C4-2B (cell line): Measurements from ENCODE around the gene TSPAN14.

Experiments used
- H3K27ac ChIP-seq: fragments of 450-650 bp; 2 replicates; pipeline ENCODE4 v1.5.1; 2017
- ZFX ChIP-seq: fragments of 450-650 bp; IDR thresholded peaks from 2 replicates; pipeline ENCODE4 v1.6.1; 2017
- TF ChIP-seq, protein P1 (sequence below): fragments of 450-650 bp; conservative IDR thresholded peaks from 2 replicates; pipeline ENCODE4 v1.5.1; 2017; ENCODE audit warnings: mild to moderate bottlenecking

The TSPAN14 gene

DNA sequence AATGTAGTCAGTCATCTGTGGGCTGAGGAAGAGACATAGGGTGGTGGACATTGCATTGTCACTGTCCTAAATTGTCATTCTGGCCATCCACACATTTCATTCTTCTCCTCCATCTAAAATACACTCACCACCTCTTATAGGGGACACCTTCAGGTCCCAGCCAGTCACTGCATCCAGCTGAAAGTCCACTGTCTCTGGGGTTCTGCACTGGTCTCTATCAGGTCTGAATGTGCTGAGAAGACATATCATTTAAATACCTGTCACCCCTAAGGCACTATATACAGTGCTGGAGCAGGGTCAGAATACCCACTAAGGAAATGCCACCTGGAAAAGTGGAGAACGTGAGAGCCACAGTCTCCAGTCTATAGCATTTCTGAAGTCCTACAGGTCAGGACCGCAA is 113.2 kb downstream of the TSPAN14 start:
- H3K27ac ChIP-seq = no peak overlapping the region
- TF ChIP-seq, protein P1, sequence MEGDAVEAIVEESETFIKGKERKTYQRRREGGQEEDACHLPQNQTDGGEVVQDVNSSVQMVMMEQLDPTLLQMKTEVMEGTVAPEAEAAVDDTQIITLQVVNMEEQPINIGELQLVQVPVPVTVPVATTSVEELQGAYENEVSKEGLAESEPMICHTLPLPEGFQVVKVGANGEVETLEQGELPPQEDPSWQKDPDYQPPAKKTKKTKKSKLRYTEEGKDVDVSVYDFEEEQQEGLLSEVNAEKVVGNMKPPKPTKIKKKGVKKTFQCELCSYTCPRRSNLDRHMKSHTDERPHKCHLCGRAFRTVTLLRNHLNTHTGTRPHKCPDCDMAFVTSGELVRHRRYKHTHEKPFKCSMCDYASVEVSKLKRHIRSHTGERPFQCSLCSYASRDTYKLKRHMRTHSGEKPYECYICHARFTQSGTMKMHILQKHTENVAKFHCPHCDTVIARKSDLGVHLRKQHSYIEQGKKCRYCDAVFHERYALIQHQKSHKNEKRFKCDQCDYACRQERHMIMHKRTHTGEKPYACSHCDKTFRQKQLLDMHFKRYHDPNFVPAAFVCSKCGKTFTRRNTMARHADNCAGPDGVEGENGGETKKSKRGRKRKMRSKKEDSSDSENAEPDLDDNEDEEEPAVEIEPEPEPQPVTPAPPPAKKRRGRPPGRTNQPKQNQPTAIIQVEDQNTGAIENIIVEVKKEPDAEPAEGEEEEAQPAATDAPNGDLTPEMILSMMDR = peak; percentile 11; the same call in 1 of the 2 replicates
- TF ChIP-seq ZFX = no peak

DNA sequence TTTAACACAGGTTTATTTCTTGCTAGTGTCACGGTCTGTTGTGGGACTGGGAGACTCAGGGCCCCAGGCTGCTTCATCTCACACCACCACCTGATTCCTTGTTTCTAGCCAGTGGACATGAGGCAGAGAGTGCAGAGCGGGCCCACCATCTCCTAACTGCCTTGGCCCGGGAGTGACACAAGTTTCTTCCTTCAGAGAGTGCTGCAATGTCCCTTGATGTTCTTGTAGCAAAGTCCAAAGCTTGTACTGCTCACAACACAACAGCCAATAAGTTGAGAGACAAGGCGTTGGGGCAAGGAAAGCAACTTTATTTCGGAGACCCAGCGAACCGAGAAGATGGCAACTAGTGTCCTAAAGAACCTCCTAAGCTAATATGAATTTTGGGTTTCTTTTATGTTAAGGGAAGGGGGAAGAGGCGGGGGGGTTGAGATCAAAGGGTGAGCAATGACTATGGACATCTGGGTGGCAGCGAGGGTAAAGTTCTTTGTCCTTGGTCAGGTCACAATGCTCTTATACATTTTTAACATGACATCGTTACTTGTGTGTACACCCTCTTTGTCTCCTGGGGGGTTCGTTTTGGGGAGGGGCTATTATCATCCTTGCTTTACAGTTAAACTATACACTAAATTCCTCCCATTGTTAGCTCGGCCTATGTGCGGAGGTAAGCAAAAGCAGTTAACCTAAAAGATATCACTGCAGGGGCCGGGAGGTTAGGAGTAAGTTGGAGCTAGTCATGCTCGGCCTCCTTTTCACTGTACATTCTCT is 115.2 kb downstream of the TSPAN14 start:
- no peak overlapping the region for H3K27ac ChIP-seq
- TF ChIP-seq, protein P1 = no peak
- no peak for TF ChIP-seq ZFX

DNA sequence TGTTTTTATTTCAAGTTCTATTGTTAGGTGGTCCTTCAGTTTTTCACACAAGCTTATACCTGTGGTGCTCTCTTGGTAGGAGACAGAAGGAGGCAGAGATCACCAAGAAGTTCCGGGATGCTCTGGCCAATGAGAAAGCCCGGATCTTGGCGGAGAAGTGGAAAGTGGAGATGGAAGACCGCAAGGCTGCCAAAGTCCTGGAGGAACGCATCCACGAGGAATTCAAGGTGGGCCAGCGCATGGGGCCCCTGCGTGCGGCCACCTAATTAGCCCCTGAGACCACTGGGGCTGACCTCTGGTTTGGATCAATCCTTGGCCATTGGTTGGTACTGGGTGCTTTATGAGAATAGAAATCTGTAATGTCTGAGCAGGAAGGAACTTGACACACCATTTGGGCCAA is 117.2 kb downstream of the TSPAN14 start:
- no peak overlapping the region for H3K27ac ChIP-seq
- TF ChIP-seq ZFX = no peak
- TF ChIP-seq, protein P1 = no peak

DNA sequence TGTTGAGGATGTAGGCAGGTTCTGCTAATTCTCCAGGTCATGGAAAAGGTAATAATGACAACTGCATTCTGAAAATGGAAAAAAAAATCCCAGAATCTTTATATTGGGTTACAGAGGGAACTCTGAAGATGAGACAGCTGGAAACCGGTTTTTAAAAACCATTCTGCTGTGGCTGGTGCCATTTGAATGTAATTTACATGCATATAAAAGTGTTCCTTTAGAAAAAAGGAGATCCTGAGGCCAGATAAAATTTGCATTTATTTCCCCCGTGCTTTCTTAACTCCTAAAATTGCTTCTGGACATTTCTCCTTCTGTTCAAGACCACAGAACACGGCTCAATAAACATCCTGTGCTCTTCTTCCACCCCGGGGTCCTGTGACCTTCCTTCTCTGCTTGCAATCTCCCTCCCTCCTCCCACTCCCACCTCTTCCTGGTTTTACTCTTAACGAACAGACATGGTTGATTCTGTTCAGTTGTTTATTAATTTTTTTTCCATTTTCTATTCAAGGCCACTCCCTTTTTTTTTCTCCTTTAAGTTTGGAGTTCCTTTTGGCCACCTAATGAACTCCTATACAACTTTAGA is 125.2 kb downstream of the TSPAN14 start:
- TF ChIP-seq ZFX = no peak
- TF ChIP-seq, protein P1 = no peak
- H3K27ac ChIP-seq = no peak overlapping the region

DNA sequence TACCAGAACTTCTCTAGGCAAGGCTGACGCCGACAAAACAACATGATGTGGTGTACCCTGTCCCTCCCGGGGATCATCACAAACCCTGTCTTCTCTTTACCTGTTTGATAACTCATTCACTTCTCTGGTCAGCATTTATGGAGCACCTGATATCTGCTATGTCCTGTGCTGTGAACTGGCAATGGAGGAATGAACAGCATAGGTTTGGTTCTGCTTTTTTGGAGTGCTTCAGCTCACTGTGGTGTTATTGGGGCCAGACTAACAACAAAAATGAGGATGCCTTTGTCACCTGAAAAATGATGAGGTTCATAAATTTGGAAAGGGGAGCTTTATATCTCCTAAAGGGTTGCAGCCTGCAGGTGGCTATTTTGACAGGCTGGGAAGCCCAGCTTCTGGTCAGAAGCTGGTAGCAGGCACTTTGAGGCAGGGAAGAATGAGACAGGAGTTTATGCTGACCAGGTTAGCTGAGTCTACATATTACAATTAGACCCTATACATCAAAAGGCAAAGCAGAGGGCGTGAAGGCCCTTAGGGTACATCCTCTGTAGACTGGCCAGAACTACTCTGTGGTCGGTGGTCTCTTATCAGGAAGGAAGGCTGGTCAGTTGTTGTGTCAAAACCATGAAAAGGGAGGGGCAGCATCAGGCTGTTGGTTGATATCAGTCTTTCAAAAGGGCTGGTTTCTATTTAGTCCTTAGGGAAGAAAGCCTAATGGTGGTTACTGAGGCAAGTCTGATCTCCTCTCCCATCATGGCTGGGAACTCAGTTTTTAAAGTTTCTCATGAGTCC is 125.9 kb downstream of the TSPAN14 start:
- no peak overlapping the region for H3K27ac ChIP-seq
- no peak for TF ChIP-seq ZFX
- TF ChIP-seq, protein P1 = no peak

DNA sequence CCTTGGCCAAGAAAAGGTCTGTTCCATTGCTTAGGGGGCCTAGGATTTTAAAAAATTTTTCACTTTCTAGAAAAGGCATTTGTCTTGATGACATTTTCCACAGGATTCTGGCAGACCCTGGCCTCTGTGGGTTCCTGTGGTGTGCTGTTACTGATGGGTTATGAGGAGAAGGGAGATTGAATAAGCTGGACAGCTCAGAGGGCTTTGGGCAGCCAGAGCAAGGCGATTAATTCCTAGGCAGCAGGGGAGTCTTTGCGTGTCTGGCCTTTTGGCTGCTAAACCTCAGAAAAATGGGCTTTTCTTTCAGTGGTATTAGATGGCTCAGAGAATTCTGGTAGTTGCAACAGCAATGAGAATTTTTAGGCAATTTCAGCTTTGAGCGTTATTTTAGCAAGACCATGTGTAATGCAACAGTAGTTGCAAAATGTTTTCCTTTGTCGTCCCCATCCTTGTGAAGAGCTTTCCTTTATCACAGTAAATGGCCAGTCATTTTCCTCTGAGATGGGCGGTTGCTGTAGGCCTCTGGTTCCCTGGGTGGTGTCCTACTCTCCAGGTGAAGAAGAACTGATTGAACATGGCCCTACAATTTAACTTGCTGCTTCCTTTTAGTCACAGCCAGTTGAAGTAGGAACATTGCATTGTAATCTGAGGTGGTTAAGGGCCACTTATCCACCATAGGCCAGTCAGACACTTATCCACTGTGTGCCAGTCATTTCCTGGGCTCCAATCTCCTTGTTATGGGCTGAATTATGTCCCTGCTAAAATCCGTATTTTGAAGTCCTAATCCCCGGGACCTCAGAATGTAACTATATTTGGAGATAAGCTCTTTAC is 126.7 kb downstream of the TSPAN14 start:
- TF ChIP-seq ZFX = no peak
- TF ChIP-seq, protein P1 = no peak
- no peak overlapping the region for H3K27ac ChIP-seq
